HUDEP-2 (cell line): ENCODE data around the gene COX7A2.

ENCODE experiments used
- DNase-seq, 76 experiments: peaks; one replicate each; lab custom pipeline; 2025; ENCODE audit not compliant: unreplicated experiment in 76 of 76; lab: John Stamatoyannopoulos, UW

COX7A2 gene

GRCh38 chr6:75268988-75269354, 25.4 kb upstream of the COX7A2 start:
- no peak for DNase-seq

DNA sequence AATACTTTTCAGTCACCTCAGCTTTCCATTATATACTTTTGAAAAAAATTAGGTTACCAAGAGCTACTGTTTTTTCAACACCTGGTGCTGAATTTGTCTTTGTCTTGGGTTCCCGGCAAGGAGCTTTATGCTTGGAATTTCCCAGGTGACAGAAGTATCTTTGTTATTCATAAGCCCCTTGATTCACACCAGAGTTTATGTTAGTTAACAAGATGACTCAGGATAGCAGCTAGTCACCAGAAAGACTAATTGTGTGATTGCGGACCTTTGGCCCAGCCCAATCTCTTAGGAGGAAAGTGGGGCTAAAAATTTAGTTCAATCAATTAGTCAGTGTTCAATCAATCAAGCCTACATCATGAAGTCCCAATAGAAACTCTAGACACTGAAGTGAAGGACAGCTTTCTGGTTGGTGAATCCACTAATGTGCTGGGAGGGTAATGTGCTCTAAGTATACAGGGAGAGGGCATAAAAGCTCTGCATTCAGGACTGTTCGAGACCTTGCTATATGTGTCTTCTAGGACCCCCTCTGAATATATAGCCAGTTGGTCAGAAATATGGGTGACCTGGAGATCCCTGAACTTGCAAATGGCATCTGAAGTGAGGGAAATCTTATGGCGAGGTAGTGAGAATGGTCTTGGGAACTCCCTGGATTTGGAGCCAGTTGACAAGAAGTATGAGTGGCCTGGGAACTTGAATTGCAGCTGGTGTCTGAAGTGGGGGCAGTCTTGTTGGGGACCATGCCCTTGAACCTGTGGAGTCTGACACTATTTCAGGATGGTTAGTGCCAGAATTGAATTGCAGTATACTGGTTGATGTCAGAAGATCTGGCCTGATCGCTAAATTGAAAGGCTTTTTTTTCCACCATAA, 24.8 kb upstream of the COX7A2 start:
- no peak for DNase-seq

DNA sequence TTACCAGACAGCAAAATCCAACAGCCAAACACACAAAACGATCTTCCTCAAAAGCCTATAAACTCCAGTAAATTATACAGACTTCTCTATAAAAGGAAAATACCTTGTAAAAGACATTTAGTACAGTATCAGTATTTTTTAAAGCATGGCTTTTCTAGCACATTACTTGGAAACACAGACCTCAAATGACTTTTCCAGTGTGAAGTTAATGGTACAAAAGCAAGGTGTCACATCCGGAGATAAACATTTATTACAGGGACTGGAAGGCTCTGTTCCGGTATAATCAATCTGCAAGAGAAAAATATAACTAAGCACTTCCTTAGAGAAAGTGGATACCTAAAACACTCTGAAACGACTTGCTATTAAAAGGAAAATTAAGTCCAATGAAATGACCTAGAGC, 23.9 kb upstream of the COX7A2 start:
- no peak for DNase-seq

- peak in 12 of 76 experiments; percentile 10 to 49 (median 25) for DNase-seq
These were observed 23.2 kb upstream of the COX7A2 start for GRCh38 chr6:75266716-75267291.

- no peak for DNase-seq
These were observed 19.8 kb upstream of the COX7A2 start for GRCh38 chr6:75263401-75263750.

GRCh38 chr6:75262716-75263400, 19.3 kb upstream of the COX7A2 start:
- DNase-seq = no peak

GRCh38 chr6:75261299-75261698, 17.7 kb upstream of the COX7A2 start:
- no peak for DNase-seq

- no peak for DNase-seq
These were observed 13.9 kb upstream of the COX7A2 start for GRCh38 chr6:75257343-75258087.

- no peak for DNase-seq
These were observed 7.0 kb upstream of the COX7A2 start for GRCh38 chr6:75250552-75250951.

- DNase-seq = no peak
These were observed 6.2 kb upstream of the COX7A2 start for GRCh38 chr6:75249837-75250236.

DNA sequence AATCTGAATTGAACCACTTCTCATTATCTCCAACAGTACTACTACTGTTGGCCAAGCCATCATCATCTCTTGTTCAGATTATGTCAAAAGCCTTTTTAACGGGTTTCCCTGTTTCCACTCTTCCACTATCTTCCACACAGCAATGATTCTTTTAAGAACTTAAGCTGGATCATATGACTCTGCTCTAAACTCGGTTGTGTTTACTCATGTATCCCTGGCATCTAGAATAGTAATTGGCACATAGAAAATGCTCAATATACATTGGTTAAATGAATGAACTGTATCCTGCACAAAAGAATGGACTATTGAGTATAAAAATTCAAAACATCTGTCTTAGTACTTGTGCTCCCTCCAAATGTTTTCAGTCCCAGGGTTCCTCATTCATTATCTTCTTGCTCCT, 2.8 kb upstream of the COX7A2 start:
- no peak for DNase-seq

GRCh38 chr6:75244063-75244584, 523 bp upstream of the COX7A2 start:
- DNase-seq = peak in 12 of 76 experiments; percentile 22 to 63 (median 42)

GRCh38 chr6:75236630-75237029, 7.0 kb downstream of the COX7A2 start:
- no peak for DNase-seq

DNA sequence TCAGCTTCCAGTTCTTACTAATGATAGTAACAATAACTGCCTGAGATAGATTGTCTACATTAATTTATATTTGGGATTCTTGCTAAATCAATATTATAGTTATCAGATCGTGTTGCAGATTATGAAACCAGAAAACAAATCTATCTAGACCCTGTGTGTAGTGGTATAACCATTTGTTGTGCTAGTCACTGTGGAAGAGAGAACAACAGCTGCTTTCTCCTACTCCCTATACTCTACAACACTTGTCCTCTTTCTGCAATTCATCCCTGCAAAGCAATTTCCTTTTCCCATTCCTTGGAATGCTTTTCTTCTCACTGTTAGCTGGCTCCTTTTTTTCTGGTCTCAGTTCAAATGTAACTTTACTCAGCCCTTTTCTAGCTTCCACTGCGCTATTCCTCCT, 8.3 kb downstream of the COX7A2 start:
- DNase-seq = no peak

DNA sequence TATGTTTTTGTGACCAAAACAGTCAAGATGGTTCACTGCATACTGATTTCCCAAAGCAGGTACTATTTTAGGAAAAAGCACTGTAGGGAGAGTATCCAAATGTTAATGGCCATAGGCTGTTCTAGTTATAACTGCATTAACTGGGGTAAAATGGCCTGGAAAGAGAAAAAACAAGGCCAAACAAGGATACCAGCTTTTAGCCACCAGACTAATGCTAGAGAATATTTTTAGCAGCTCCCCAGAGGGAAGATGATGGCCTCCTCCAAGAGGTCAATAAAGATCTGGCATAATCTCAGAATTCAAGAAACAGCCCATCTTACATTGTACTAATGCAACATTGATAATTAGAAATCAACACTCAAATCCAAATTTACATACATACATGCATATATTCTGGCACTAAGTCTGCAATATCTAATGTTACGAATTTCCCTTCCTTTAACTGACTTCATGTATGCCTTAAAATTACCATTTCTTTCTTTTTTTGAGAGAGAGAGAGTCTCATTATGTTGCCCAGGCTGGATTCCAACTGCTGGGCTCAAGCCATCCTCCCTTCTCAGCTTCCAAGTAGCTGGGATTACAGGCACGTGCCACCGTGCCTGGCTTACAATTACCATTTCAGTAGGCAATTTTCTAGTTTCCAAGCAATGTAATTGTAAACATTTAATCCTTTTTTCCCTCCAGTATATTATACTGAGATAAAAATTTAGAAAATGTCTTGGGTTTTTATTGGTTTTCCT, 9.3 kb downstream of the COX7A2 start:
- no peak for DNase-seq

DNA sequence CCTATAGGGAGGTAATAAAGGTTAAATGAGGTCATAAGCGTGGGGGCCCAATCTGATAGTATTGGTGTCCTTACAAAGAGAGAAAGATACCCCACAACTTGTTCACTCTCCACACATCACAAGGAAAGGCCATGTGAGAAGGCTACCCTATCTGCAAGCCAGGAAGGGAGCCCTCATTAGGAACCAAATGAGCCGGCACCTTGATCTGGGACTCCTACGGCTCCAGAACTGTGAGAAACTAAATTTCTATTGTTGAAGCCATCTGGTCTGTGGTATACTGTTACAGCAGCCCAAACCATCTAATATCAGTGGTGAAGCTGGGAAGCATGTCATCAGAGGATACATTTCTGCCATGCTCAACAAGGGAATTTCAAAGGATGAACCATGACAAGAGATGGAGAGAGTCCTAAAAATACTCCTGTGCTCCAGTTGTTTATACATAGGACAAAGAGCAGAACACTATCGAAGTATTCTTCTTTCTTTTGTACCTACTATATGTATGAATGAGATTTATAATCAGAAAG, 10.4 kb downstream of the COX7A2 start:
- no peak for DNase-seq

GRCh38 chr6:75230484-75231325, 12.9 kb downstream of the COX7A2 start:
- DNase-seq = peak in 17 of 76 experiments; percentile 8 to 33 (median 18)

GRCh38 chr6:75224303-75224926, 19.2 kb downstream of the COX7A2 start:
- DNase-seq = no peak

GRCh38 chr6:75223428-75223827, 20.2 kb downstream of the COX7A2 start:
- DNase-seq = no peak
